ENCODE results near the gene CCDC28A.

CCDC28A gene

DNA sequence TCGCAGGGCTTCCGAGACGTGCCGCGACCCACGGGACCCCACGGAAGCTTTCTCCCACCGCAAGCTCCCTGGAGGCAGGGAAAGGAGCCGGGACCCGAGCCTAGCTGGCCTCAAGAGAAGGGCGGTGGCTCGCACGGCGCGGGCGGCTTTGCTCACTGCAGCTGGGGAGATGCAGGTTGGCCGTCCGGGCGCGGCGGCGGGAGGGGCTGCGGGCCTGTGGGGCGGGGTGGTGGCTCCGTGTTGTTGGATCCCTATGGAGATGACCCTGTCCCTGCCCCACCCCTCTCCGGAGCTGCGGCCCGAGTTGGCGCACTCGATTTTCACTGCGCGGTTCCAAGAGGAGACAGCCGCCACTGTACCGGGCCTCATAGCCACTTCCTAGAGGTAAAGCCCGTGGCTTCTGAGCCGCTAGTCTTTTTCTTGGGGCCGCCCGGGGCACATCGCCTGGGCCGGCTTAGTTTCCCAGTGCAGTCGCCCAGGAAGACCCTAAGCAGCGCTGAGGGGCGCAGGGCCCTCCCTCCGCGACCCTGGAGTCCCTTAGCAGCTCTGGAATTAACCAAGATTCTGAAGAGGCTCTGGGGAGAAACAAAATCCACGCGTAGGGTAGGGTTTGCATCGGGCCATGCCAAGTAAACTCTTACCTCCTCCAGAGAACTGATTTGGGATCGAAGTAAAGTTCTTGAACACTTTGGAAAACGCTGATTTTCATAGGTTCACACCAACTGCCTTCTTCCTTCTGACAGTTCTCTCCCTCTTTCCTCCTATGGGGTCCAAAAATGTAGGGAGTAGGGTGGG, 22.4 kb downstream of the CCDC28A start, which contains the start of gene ECT2L:
TSS of gene ECT2L (plus strand) at position 279 of the 795 bp plus-strand sequence. CDS start 17,188 bp downstream, outside the sequence.
- peaks cover 5% of the 10 kb centered on the region for H3K4me1 ChIP-seq (ENCODE audit: control insufficient read depth, insufficient read depth, low read length, unreplicated experiment)
- H3K4me3 ChIP-seq (ENCODE audit: low read depth, low read length), result peak within 1 kb of the TSS; percentile 73
- no peaks in the 10 kb centered on the region for H3K79me2 ChIP-seq (ENCODE audit: control insufficient read depth, insufficient read depth, low read length, unreplicated experiment)
- peak within 1 kb of the TSS; percentile 95 for H2AFZ ChIP-seq (ENCODE audit: low read length, unreplicated experiment)
- 0 out of 2 replicates have a peak, but pooled peaks cover 4% of the 10 kb centered on the region for H3K36me3 ChIP-seq (ENCODE audit: insufficient read depth, low read length)
- no peak within 1 kb of the TSS for H3K27ac ChIP-seq (ENCODE audit: low read depth, low read length)
- H3K27me3 ChIP-seq (ENCODE audit: insufficient read depth, low read length), result peaks cover 7% of the 10 kb centered on the region

DNA sequence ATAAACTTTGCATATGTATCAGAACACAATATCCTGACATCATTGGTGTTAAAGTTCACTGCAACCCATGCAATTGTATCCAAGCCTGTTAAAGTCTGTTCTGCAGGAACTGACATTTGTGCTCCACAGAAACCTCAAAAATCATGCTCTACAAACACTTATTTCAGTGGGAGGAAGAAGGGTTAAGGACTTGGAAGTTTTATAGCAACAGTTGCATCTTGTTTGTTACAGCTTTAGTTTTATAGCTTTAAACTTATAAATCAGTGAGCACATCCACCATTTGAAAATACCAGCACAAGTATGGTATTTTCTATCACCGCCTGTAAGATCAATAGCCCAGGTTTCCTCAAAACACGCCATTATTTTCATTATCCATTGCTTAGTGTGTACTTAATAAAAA, 23.2 kb downstream of the CCDC28A start:
- peak overlapping the region; percentile 73; the same call in 1 of the 2 replicates for H3K4me3 ChIP-seq (ENCODE audit: low read depth, low read length)
- H3K27ac ChIP-seq (ENCODE audit: low read depth, low read length), result no peak overlapping the region
- no peaks in the 10 kb centered on the region for H3K79me2 ChIP-seq (ENCODE audit: control insufficient read depth, insufficient read depth, low read length, unreplicated experiment)
- peaks cover 5% of the 10 kb centered on the region for H3K4me1 ChIP-seq (ENCODE audit: control insufficient read depth, insufficient read depth, low read length, unreplicated experiment)
- H3K36me3 ChIP-seq (ENCODE audit: insufficient read depth, low read length), result no peaks in the 10 kb centered on the region
- H2AFZ ChIP-seq (ENCODE audit: low read length, unreplicated experiment), result no peak overlapping the region
- H3K27me3 ChIP-seq (ENCODE audit: insufficient read depth, low read length), result peaks cover 7% of the 10 kb centered on the region

DNA sequence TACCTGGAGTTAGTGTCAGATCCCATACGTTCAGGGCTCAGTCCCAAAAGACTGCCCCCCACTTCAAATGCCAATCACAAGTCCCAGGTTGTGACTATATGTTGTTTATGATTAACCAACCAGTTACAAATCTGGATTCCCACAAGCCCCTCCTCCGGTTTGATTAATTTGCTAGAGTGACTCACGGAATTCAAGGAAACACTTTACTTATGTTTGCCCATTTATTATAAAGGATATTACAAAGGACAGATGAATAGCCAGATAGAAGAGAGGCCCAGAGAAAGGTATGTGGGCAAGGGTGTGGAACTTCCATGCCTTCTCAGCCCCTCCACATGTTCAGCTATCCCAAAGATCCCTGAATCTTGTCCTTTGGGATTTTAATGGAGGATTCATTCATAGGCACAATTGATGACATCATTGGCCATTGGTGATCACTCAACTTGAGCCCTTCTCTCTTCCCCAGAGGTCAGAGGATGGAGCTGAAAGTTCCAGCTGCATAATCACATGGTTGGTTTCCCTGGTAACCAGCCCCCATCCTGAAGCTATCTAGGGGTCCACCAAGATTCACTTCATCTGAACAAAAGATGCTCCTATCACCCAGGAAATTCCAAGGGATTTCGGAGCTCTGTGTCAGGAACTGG, 24.4 kb downstream of the CCDC28A start:
- Histone ChIP-seq H2AFZ (ENCODE audit: low read length, unreplicated experiment) (no peak overlapping the region), H3K4me3 (ENCODE audit: low read depth, low read length) (no peak overlapping the region), H3K27ac (ENCODE audit: low read depth, low read length) (no peak overlapping the region), H3K79me2 (ENCODE audit: control insufficient read depth, insufficient read depth, low read length, unreplicated experiment) (no peaks in the 10 kb centered on the region), H3K4me1 (ENCODE audit: control insufficient read depth, insufficient read depth, low read length, unreplicated experiment) (peaks cover 5% of the 10 kb centered on the region), H3K36me3 (ENCODE audit: insufficient read depth, low read length) (no peaks in the 10 kb centered on the region), H3K27me3 (ENCODE audit: insufficient read depth, low read length) (peaks cover 7% of the 10 kb centered on the region)

DNA sequence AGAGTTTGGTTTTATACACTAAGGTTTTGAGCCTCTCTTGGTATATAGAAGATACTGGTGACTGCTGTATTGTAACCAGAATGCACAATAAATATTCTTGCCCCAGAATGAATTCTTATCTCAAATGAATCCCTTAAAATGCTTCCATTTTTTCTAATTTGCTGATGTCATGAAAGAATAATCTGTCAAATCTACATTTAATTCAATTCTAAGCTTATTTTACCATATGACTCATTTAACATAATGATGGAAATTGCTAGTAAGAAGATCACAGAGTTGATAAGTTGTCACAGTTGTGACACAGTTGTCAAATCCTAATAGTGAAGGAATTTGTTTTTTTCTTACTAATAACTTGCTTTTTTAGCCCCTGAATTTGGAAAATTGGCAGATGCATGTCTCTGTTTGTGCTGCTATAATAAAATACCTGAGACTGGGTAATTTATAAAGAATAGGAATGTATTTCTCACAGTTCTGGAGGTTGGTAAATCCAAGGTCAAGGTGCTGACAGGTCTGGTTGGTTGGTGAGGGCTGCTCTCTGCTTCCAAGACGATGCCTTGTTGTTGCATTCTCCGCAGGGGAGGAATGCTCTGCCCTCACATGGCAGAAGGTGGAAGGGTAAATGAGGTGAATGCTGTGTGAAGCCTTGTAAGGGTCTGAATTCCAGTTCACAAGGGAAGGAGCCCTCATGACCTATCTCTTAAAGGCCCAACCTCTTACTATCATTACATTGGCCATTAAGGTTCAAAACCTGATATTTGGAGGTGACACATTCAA, 27.0 kb downstream of the CCDC28A start:
- Histone ChIP-seq H3K4me3 (ENCODE audit: low read depth, low read length) (no peak overlapping the region), H3K4me1 (ENCODE audit: control insufficient read depth, insufficient read depth, low read length, unreplicated experiment) (peaks cover 5% of the 10 kb centered on the region), H2AFZ (ENCODE audit: low read length, unreplicated experiment) (no peak overlapping the region), H3K27me3 (ENCODE audit: insufficient read depth, low read length) (peaks cover 13% of the 10 kb centered on the region), H3K36me3 (ENCODE audit: insufficient read depth, low read length) (no peaks in the 10 kb centered on the region), H3K79me2 (ENCODE audit: control insufficient read depth, insufficient read depth, low read length, unreplicated experiment) (no peaks in the 10 kb centered on the region), H3K27ac (ENCODE audit: low read depth, low read length) (no peak overlapping the region)

DNA sequence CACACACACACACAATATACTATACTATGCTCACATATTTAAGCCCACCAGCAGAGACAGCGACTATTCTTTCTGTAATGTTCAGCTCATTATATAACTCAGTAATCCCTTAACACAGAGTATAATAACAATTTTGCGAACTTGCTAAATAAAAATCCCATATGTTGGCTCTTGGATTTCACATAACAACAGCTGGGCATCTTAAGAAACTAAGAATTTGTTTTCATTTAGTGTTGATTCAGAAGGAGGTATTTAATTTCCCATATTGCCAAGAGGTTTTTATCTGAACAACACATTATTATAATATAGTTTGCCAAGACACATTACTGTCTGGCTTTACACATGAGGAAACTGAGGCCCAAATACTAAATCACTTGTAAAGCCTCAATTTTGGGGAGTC, 29.8 kb downstream of the CCDC28A start:
- no peak overlapping the region for H3K4me3 ChIP-seq (ENCODE audit: low read depth, low read length)
- H3K36me3 ChIP-seq (ENCODE audit: insufficient read depth, low read length), result no peaks in the 10 kb centered on the region
- no peaks in the 10 kb centered on the region for H3K4me1 ChIP-seq (ENCODE audit: control insufficient read depth, insufficient read depth, low read length, unreplicated experiment)
- peaks cover 10% of the 10 kb centered on the region for H3K27me3 ChIP-seq (ENCODE audit: insufficient read depth, low read length)
- H2AFZ ChIP-seq (ENCODE audit: low read length, unreplicated experiment), result no peak overlapping the region
- H3K79me2 ChIP-seq (ENCODE audit: control insufficient read depth, insufficient read depth, low read length, unreplicated experiment), result no peaks in the 10 kb centered on the region
- no peak overlapping the region for H3K27ac ChIP-seq (ENCODE audit: low read depth, low read length)

DNA sequence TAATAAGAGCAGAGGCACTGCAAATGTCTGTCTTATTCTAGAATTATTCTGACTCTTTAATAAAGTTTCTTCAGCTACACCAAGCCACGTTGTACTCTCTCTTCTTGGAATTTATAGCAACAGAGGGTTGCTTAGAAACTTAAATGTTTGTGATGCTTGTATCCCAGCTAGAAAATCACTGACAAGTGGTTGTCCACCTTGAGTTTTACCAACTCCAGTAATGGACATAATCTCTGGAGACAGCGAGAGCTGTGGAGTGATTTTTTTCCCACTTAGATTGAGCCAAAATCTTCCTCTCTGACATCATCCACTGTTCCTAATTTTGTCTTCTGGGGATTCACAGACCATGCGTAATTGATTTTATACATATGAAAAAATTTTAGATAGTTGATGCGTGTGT, 30.3 kb downstream of the CCDC28A start:
- peaks cover 10% of the 10 kb centered on the region for H3K27me3 ChIP-seq (ENCODE audit: insufficient read depth, low read length)

DNA sequence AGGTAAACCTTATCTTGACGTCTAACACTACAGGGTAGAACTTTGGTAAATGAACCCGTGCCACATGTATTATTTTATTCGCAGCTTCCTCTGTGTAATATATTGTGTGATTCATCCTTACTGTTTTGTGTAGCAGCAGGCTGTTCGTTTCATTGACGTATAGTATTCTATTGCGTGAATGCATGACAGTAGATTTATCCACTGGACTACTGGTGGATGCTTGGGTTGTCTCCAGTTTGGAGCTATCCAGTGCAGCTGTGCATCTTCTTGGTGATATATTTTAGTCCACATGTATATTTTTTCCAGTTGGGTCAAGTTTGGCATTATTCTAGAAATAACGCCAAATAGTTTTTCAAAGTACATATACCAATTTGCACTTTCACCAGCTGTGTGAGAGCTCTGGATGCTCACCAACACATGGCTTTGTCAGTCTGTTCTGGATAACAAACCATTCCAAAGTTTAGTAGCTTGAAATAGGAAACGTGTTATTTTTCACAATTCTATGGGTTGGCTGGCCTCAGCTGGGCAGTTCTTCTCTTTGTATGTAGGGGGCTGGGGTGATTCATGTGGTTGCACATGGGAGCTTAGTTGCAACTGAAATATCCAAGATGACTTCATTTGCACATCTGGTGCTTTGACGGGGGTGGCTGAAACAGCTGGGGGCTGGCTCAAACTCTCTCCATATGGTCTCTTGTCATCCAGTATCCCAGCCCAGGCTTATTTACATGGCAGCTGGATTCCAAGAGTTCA, 31.6 kb downstream of the CCDC28A start:
- Histone ChIP-seq H3K27ac (ENCODE audit: low read depth, low read length) (no peak overlapping the region), H3K79me2 (ENCODE audit: control insufficient read depth, insufficient read depth, low read length, unreplicated experiment) (no peaks in the 10 kb centered on the region), H3K27me3 (ENCODE audit: insufficient read depth, low read length) (peaks cover 16% of the 10 kb centered on the region), H2AFZ (ENCODE audit: low read length, unreplicated experiment) (no peak overlapping the region), H3K36me3 (ENCODE audit: insufficient read depth, low read length) (no peaks in the 10 kb centered on the region), H3K4me1 (ENCODE audit: control insufficient read depth, insufficient read depth, low read length, unreplicated experiment) (no peaks in the 10 kb centered on the region), H3K4me3 (ENCODE audit: low read depth, low read length) (no peak overlapping the region)

More for the DNA sequence above, 30.3 kb downstream of the CCDC28A start:
- H3K4me1 ChIP-seq (ENCODE audit: control insufficient read depth, insufficient read depth, low read length, unreplicated experiment), result no peaks in the 10 kb centered on the region
- H3K79me2 ChIP-seq (ENCODE audit: control insufficient read depth, insufficient read depth, low read length, unreplicated experiment), result no peaks in the 10 kb centered on the region
- no peaks in the 10 kb centered on the region for H3K36me3 ChIP-seq (ENCODE audit: insufficient read depth, low read length)
- no peak overlapping the region for H3K27ac ChIP-seq (ENCODE audit: low read depth, low read length)
- no peak overlapping the region for H3K4me3 ChIP-seq (ENCODE audit: low read depth, low read length)
- H2AFZ ChIP-seq (ENCODE audit: low read length, unreplicated experiment), result no peak overlapping the region

DNA sequence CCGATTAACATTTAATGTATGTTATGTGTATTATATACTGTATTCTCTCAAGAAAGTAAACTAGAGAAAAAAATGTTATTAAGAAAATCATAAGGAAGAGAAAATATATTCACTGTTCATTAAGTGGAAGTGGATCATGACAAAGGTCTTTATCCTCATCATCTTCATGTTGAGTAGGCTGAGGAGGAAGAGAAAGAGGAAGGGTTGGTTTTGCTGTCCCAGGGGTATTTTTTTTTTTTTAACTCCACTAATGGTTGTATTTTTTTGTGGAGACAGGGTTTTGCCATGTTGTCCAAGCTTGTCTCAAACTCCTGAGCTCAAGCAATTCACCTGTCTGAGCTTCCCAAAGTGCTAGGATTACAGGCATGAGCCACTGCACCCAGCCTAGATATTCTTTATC, 33.3 kb downstream of the CCDC28A start:
- H3K4me1 ChIP-seq (ENCODE audit: control insufficient read depth, insufficient read depth, low read length, unreplicated experiment), result no peaks in the 10 kb centered on the region
- H2AFZ ChIP-seq (ENCODE audit: low read length, unreplicated experiment), result no peak overlapping the region
- H3K79me2 ChIP-seq (ENCODE audit: control insufficient read depth, insufficient read depth, low read length, unreplicated experiment), result no peaks in the 10 kb centered on the region
- no peak overlapping the region for H3K4me3 ChIP-seq (ENCODE audit: low read depth, low read length)
- no peak overlapping the region for H3K27ac ChIP-seq (ENCODE audit: low read depth, low read length)
- H3K36me3 ChIP-seq (ENCODE audit: insufficient read depth, low read length), result no peaks in the 10 kb centered on the region
- H3K27me3 ChIP-seq (ENCODE audit: insufficient read depth, low read length), result peaks cover 16% of the 10 kb centered on the region

DNA sequence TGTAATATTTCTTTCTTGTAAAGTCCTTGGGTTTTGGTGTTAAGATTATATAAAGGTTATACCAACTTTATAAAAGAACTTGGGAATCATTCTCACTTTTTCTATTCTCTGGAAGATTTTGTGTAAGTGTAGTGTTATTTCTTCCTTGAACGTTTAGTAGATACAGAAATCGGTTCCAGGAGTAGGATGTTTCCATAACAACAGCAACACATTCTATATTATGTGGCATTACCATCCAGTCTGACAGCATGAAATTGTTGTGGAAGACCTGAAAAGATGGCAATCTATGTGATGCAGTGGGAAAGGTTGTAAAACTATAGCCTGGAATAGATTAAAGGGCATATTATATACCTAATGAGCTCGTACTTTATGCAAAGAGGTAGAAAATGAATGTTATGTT, 36.1 kb downstream of the CCDC28A start:
- no peaks in the 10 kb centered on the region for H3K4me1 ChIP-seq (ENCODE audit: control insufficient read depth, insufficient read depth, low read length, unreplicated experiment)
- no peaks in the 10 kb centered on the region for H3K36me3 ChIP-seq (ENCODE audit: insufficient read depth, low read length)
- H3K27ac ChIP-seq (ENCODE audit: low read depth, low read length), result no peak overlapping the region
- no peak overlapping the region for H3K4me3 ChIP-seq (ENCODE audit: low read depth, low read length)
- H2AFZ ChIP-seq (ENCODE audit: low read length, unreplicated experiment), result no peak overlapping the region
- no peaks in the 10 kb centered on the region for H3K79me2 ChIP-seq (ENCODE audit: control insufficient read depth, insufficient read depth, low read length, unreplicated experiment)
- peaks cover 16% of the 10 kb centered on the region for H3K27me3 ChIP-seq (ENCODE audit: insufficient read depth, low read length)

DNA sequence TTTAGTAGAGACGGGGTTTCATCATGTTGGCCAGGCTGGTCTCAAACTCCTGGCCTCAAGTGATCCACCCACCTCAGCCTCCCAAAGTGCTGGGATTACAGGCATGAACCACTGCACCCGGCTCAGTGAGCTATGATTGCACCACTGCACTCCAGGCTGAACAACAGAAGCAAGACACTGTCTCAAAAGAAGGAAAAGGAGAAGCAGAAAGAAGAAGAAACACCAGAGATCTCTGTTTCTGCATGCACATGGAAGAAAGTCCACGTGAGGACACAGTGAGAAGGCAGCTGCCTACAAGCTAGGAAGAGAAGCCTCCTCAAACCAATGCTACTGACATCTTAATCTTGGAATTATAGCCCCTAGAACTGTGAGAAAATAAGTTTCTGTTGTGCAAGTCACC, 38.3 kb downstream of the CCDC28A start:
- Histone ChIP-seq H3K27ac (ENCODE audit: low read depth, low read length) (no peak overlapping the region), H3K79me2 (ENCODE audit: control insufficient read depth, insufficient read depth, low read length, unreplicated experiment) (no peaks in the 10 kb centered on the region), H3K27me3 (ENCODE audit: insufficient read depth, low read length) (peaks cover 10% of the 10 kb centered on the region; the same call in 1 of the 2 replicates), H3K4me3 (ENCODE audit: low read depth, low read length) (no peak overlapping the region), H3K4me1 (ENCODE audit: control insufficient read depth, insufficient read depth, low read length, unreplicated experiment) (no peaks in the 10 kb centered on the region), H3K36me3 (ENCODE audit: insufficient read depth, low read length) (no peaks in the 10 kb centered on the region), H2AFZ (ENCODE audit: low read length, unreplicated experiment) (no peak overlapping the region)
